G401 (cell line): ENCODE data around the gene ZNF442. TPM values are rescaled to one million over a fixed set of nuclear protein-coding genes. Genes with fewer than 3 reads are reported as not detected.
"Not testable (repeated sequence)": the region's sequence is repeated elsewhere in the genome, so short reads cannot be mapped to it uniquely, and the experiment has no call there.

Experiments used
- DNase-seq: peaks from one replicate; pipeline ENCODE4 v3.0.0-alpha.2; 2015; ENCODE audit warnings: low spot score
- in situ Hi-C: cut with HindIII; loops from 2 replicates; pipeline ENCODE4 v1.10.0; 2016; ENCODE audit warnings: low sequenced_read_pairs, mixed read lengths
- total RNA-seq: library from RNA; depleted of rRNA; stranded (reverse); fragments of >200 nt; shearing (Covaris generic); gene quantifications from 2 replicates; pipeline ENCODE4 v1.2.3, GENCODE V29; 2014; rRNA removed

ZNF442 gene
- total RNA-seq, 1 experiment from 2014 or later, result 7.7 TPM

- in situ Hi-C loops, result no loop called here
- DNase-seq, result peak; percentile 99
Measured at GRCh38 chr19:12333162-12334159, 32.0 kb downstream of the ZNF442 start, which contains the start of gene ZNF563. Gene ZNF563, minus strand, starts transcription at chr19:12333633. Its CDS starts 151 bp downstream, at chr19:12333482.

DNA sequence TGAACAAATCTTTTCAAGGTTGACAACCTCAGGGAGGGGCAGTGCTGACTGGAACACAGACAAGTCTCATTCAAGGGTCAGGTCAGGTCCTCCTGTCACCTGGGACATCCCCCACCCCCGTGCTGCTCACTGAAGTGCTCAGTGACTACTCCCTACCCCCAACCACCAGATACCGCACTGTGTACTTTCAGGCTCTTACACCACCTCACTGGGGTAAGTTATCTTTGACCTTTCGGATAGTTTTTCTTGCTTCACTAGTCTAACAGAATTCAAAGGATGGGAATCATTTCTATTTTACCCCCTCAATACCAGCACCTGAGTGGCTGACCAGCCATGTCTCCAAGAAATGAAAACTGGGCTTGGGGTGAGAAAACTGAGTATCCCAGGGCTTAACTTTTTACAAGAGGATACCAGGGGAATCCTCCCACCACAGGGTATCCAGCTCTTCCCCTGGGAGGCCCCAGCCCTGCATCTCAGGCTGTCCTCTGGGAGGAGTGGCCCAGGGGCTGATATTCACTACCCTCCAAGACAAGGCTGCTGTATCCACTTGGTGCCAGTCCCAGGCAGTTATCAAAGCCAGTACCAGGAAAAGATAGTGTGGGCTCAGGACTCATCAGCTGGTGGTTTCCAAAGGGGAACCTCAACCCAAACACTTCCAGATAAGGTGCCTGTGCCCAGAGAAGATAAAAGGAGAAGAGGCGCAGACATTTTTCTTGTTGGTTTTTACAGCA lies 34.1 kb downstream of the ZNF442 start:
- in situ Hi-C loops, result no loop called here
- no peak for DNase-seq

- DNase-seq, result no peak
- in situ Hi-C loops, result no loop called here
Measured at GRCh38 chr19:12330340-12330739, 35.1 kb downstream of the ZNF442 start.

- in situ Hi-C loops, result no loop called here
Measured at GRCh38 chr19:12325690-12326089, 39.8 kb downstream of the ZNF442 start.

DNA sequence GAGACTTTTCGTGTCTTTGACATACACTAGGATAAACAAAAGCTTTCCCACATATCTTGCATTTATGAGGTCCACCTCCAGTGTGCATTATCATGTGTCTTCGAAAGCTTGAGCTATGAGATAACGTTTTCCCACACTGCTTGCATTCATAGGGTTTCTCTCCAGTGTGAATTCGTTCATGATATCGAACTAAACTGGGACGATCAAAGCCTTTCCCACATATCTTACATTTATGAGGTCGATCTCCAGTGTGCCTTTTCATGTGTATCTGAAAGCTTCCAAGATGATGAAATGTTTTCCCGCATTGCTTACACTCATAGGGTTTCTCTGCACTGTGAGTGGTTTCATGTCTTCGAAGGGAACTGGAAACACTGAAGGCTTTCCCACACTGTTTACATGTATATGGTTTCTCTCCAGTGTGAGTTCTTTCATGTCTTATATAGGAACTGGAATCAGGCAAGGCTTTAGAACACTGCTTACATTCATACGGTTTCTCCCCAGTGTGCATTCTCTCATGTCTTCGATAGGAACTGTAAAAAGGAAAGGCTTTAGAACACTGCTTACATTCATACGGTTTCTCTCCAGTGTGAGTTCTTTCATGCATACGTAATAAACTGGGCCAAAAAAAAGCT lies 46.6 kb downstream of the ZNF442 start:
- no peak for DNase-seq
- in situ Hi-C loops, result no loop called here

More at GRCh38 chr19:12325690-12326089, 39.8 kb downstream of the ZNF442 start:
- DNase-seq, result no peak

GRCh38 chr19:12314553-12314952 lies 50.9 kb downstream of the ZNF442 start:
- in situ Hi-C loops, result no loop called here
- DNase-seq, result no peak

GRCh38 chr19:12308891-12309290 lies 56.6 kb downstream of the ZNF442 start:
- in situ Hi-C loops, result not testable (repeated sequence)

More at GRCh38 chr19:12308891-12309290, 56.6 kb downstream of the ZNF442 start:
- not testable (repeated sequence) for DNase-seq

Other genes with a start within 250 kb of the ZNF442 start
- 1.2 TPM in 1 of 2 replicates, not detected in the other for gene ZNF20, start 225.3 kb downstream of the ZNF442 start, total RNA-seq
- gene ZNF625, start 208.9 kb downstream of the ZNF442 start, total RNA-seq, result 6.9 and 8.8 TPM in 2 replicates
- 4.2 and 5.1 TPM in 2 replicates for gene ZNF136, start 202.6 kb downstream of the ZNF442 start, total RNA-seq
- gene ZNF44, start 70.8 kb downstream of the ZNF442 start, total RNA-seq, result 3.5 and 9.3 TPM in 2 replicates
- 0.14 and 0.18 TPM in 2 replicates for gene ZNF563, start 32.0 kb downstream of the ZNF442 start, total RNA-seq
- 4.6 and 7.4 TPM in 2 replicates for gene ZNF799, start 35.6 kb upstream of the ZNF442 start, total RNA-seq
- gene ZNF443, start 75.3 kb upstream of the ZNF442 start, total RNA-seq, result 4.9 and 6.3 TPM in 2 replicates
- gene ZNF709, start 119.1 kb upstream of the ZNF442 start, total RNA-seq, result 6.2 and 7.6 TPM in 2 replicates
- gene ZNF564, start 185.8 kb upstream of the ZNF442 start, total RNA-seq, result 6.4 TPM in 2 replicates
- 3.9 and 4.8 TPM in 2 replicates for gene ZNF490, start 245.1 kb upstream of the ZNF442 start, total RNA-seq
- 3.8 and 9.2 TPM in 2 replicates for gene ZNF791, start 245.2 kb upstream of the ZNF442 start, total RNA-seq